HL-60/S4 treated with phorbol 12-myristate 13-acetate at 8.2 ng/mL for 4 days and 3 days (cell line): ENCODE results near the gene P2RX2.

ENCODE experiments used
- in situ Hi-C: fragments of 300-500 bp; cut with MboI; formaldehyde crosslinking; loops from 2 replicates; pipeline ENCODE4 v1.15.0; 2022; ENCODE audit warnings: low sequenced_read_pairs

Gene P2RX2

GRCh38 chr12:132602572-132603239 lies 15.9 kb upstream of the P2RX2 start:
- in situ Hi-C loops: no loop called here

GRCh38 chr12:132603240-132604150 lies 15.1 kb upstream of the P2RX2 start:
- in situ Hi-C loops: no loop called here

- in situ Hi-C loops: no loop called here
Measured at GRCh38 chr12:132604151-132604618, 14.4 kb upstream of the P2RX2 start.

GRCh38 chr12:132604668-132605441 lies 13.7 kb upstream of the P2RX2 start:
- in situ Hi-C loops: no loop called here

GRCh38 chr12:132605892-132606291 lies 12.7 kb upstream of the P2RX2 start:
- in situ Hi-C loops: no loop called here

GRCh38 chr12:132606466-132606865 lies 12.1 kb upstream of the P2RX2 start:
- in situ Hi-C loops: no loop called here

GRCh38 chr12:132606927-132607326 lies 11.6 kb upstream of the P2RX2 start:
- in situ Hi-C loops: no loop called here

GRCh38 chr12:132608231-132609171 lies 10.1 kb upstream of the P2RX2 start:
- in situ Hi-C loops: no loop called here

- in situ Hi-C loops: no loop called here
Measured at GRCh38 chr12:132610051-132610759, 8.4 kb upstream of the P2RX2 start, which contains the start of gene LRCOL1. TSS of gene LRCOL1 (minus strand) at chr12:132610582. CDS start at chr12:132606251, 4,331 bp downstream.

- in situ Hi-C loops: no loop called here
Measured at GRCh38 chr12:132610866-132611602, 7.5 kb upstream of the P2RX2 start.

- in situ Hi-C loops: no loop called here
Measured at GRCh38 chr12:132611620-132612019, 7.0 kb upstream of the P2RX2 start.

GRCh38 chr12:132614029-132614428 lies 4.5 kb upstream of the P2RX2 start:
- in situ Hi-C loops: no loop called here

GRCh38 chr12:132614861-132615578 lies 3.6 kb upstream of the P2RX2 start:
- in situ Hi-C loops: no loop called here

GRCh38 chr12:132615579-132616038 lies 3.0 kb upstream of the P2RX2 start:
- in situ Hi-C loops: no loop called here

- in situ Hi-C loops: no loop called here
Measured at GRCh38 chr12:132617135-132617701, 1.4 kb upstream of the P2RX2 start.

GRCh38 chr12:132617822-132618682 lies 524 bp upstream of the P2RX2 start:
- in situ Hi-C loops: no loop called here

- in situ Hi-C loops: no loop called here
Measured at GRCh38 chr12:132619071-132619385, 452 bp downstream of the P2RX2 start.
